ENCODE measurements around the gene MOV10L1.

The MOV10L1 gene

DNA sequence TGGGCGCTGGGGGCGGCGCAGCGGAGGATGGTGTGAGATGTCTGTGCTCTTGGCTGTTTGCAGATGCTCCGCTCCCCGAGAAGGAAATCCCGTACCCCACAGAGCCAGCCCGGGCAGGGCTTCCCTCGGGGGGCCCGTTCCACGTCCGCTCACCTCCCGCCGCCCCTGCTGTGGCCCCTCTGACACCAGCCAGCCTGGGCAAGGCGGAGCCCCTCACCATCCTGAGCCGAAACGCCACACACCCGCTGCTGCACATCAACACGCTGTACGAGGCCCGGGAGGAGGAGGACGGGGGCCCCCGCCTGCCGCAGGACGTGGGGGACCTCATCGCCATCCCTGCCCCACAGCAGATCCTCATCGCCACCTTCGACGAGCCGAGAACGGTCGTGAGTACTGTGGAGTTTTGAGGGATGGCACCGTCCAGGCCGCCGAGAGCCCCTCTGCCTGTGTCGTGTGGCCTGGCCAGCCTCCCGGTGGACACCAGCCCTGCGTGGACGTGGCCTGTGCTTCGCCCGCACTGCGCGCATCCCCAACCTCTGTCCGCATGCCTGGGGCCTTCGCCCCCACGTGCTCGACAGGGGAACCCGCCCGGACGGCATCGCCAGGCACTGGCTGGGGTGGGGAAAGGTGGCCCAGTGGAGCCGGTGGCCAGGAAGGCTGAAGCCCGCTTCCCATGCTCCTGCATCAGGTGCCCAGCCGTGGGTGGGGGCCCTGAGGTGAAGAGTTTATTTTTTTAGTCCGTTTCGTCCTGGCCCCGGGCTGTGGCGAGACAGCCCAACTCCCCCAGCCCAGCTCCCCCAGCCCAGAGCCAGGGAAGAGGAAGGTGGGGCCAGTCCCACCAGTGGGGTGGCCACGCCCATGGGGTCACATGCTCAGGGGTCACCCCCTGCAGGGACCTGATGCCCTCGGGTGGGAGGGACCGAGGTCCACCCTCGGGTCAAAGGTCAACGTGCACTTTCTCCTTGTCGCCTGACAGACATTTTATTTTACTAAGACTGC, 89.4 kb downstream of the MOV10L1 start:
- no peak for DNase-seq

DNA sequence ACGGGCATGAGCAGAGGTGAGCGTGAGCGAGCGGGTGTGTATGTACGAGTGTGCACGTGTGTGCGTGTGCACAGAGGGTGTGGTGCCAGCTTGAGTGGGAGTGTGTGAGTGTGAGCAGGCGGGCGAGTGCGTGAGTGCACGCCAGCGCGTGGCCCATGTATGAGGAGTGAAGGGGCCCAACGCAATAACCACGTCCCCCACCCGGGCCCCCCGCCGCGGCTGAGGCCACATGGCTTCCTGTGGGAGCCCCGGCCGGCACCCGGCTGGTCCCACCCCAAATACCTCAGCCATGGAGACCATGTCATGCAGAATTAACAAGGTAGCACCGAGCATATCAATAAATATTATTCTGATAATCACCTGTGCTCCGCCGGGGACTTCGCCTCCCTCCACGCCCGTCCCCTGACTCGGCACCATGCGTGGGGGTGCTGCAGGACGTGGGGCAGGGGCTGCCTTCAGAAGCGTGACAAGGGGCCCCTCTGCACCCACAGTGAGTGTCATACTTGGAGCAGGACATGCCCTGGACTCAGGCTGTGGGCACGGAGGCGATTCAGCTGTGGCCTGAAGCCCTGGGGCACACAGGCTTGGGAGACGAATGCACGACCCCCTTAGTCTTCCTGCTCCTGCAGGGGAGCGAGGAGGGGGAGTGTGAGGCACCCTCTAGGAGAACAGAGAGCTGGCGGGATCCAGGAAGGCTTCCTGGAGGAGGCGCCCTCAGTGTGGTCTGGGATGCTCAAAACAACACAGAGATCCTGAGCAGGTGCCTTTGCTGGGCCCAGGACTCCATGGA, 90.3 kb downstream of the MOV10L1 start:
- DNase-seq, result no peak

DNA sequence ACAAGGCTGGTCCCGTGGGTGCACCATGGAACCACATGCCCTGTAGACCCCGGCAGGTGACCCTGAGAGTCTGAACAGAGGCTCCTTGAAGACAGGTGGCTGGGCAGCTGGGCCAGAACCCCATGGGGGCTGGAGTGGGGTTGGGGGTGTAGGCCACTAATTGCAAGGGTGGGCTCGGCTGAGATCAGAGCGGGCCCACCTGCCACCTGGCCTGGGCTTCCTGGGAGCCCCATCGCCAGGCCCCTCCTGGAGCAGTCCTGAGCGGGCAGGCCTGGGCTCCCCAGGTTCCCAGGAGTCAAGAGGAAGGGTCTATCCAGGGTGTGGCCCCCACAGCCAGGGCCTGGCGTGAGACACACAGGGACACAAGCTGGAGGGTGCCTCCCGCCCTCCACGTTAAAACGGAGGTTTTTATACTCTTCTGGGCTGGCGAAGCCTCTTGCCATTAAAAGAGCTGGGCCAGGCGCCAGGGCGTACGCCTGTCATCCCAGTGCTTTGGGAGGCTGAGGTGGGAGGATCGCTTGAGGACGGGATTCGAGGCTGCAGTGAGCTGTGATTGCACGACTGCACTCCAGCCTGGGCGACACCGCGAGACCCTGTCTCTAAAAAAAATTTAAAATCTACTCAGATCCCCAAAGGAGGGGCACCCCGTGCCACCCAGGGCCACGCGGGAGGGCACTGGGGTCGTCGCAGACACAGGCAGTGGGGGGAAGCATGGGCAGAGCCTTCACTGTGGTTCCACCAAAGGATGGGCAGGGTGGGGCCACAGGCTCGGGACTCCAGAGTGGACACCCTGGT, 91.1 kb downstream of the MOV10L1 start:
- no peak for DNase-seq

DNA sequence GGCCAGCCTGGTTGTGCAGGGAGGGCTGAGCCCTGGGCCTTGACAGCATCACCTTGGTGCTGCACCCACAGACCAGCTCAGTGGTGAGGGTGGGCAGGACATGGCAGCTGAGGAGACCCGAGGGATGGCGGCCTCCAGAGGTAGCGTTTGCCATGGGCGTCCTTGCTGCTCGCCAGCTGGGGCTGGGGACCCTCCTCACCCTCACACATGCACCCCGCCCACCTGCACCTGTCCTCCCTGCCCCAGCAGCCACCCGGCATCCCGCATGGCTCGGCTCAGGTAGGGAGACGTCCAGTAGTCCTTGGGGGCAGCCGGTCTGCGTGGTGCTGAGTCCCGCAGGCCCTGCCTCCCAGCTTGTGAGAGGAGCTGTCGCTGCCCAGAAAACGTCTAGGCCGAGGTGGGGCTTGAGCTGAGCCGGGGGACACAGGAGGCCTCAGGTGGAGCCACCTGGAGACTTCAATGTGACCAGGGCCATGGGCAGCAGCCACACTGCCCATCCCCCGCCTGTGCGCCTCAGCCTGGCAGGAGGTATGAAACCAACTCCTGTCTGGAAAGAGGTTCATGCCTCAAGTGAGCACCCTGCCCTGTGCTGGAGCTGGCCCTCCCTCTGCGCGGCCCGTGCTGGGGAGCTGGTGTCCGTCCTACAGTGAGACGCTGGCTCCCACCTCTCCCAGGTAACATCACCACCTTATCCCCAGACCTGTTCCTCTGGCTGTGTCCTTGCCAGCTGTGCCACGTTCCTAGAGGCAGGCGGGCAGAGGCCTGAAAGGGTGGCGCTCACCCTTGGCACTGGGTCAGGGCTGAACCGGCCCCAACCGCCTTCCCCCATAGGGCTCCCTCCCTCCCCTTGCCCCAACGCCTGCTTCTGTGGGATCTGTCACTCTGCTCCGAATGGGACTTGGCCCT, 92.6 kb downstream of the MOV10L1 start:
- no peak for DNase-seq

DNA sequence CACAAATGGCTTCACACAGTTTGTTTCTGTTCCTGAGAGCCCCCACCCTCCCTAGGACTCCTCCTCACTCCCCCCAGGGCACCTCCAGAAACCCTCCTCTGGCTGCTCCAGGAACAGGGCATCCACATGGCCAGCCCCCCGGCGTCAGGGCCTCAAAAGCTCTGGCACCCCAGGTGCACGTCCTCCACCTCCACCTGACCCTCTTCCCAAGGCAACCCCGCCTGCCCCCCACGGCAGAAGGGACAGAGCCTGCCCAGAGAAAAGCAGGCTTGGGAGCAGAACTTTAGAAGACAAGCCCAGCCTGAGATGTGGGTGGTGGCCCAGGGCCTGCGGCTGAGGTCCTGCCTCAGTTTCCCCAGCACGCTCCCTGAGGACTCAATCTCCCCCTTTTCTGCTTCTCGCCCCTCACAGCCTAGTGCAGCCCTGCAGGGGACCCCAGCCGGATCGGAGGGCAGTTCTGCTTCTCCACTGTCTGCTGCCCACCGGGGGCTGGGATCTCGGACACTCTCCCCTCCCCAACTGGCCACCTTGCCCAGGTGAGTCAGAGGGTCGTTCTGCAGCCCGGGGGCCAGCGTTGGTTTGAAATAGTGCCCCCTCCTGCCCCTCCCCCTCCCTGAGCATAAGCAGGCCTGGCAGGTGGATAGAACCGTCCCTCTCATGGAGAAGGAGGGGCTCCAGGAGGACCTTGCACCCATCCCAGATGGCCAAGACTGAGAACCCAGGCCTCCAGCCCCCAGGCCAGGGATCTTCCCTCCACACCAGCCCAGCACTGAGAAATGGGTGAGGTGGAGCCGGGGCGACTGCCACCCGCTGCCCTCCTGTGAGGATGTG, 93.5 kb downstream of the MOV10L1 start:
- no peak for DNase-seq

DNA sequence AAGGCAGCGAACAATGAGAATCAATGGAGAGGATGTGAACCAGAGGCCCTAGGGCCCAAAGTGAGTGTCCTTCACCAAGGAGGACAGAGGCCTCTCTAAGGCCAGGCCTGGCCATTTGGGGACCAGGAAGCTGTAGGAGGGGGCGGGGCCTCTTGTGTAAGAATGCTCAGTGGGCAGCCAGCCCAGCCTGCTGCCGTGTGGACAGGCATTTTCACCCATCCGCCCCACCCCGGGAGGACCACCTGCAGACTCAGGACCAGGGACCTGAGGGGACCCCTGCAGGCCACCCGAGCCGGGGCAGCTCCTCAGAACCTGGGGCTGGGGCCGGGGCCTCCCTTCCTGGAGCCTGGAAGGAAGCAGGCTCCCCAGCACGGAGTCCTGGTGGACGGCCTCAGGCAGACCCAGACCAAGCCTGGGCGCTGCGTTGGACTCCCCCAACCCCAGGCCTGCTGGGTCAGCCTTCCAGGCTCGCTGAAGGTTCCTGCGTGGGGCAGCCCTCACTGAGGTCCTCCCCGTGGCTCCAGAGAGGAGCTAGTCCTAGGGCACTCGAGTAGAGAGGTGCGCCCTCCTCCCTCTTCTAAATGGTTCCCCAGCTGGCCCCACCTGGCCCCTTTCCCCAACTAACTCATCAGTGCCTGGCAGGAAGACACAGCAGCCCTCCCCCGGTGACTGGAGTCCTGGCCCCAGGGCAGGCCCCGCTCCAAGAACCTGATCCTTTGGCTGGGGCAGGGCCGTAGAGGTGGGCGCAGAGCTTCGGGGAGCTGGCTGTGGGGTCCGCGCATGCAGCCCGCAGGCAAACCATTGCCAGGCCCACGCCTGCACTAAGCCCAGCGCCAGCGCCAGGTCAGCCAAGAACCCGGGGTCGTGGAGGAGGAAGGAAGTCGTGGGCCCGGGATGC, 94.4 kb downstream of the MOV10L1 start:
- DNase-seq, result no peak

DNA sequence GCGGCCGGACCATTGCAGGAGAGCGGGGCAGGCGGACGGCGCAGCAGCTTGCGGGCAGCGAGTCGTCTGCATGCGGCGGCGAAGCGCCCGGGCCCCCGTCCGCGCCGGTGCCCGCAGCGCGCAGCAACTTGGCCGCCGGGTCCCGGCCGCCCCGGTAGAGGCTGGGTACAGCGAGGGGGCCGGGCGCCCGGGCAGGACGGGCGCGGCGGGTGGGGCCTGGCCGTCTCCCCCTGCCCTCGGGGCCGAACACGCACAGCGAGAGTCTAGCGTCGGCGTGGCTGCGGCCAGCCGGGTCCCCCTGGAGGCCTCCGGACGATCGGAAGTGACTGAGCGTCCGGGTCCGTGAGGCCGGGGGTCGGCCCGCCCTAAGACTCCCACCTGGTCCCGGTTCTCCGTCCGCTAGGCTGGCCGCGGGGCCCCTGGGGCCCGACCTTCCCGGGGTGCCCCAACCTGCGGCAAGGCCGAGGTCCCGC, 95.1 kb downstream of the MOV10L1 start:
- no peak for DNase-seq

DNA sequence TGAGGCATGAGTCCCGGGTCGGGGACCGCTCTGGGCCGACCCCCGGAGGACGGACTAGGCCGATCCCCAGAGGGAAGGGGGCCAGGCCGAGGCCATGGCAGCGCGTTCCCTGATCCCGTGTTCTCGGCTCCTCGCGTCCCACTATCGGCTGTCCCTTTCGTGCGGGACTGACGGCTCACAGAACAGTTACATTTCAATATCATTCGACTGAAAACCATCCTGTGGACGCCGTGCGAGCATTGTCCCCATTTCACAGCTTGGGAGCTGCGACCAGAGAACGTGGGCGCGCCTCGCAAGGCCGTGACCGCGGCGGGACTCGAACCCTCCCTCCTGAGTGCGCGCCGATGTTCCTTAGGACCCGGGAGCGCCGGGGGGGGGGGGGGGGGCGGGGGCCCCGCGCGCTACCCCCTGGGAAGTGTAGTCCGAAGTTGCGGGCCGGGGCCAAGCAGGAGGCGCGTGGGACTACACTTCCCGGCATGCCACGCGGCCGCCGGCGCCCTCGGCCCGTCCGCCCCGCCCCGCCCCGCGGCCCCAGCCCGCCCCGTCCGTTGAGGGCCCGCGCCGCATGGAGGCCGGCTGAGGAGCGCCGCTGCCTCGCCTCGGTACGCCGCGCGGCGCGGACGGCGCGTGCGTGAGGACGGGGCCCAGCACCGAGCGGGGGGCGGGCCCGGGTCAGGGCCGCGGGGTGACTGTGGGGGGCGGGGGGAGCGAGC, 95.7 kb downstream of the MOV10L1 start, which contains the start of gene TRABD:
Gene TRABD (plus strand): TSS at position 539 of the 713 bp plus-strand sequence. CDS start 7,148 bp downstream, outside the sequence.
- DNase-seq, result peak; percentile 90

DNA sequence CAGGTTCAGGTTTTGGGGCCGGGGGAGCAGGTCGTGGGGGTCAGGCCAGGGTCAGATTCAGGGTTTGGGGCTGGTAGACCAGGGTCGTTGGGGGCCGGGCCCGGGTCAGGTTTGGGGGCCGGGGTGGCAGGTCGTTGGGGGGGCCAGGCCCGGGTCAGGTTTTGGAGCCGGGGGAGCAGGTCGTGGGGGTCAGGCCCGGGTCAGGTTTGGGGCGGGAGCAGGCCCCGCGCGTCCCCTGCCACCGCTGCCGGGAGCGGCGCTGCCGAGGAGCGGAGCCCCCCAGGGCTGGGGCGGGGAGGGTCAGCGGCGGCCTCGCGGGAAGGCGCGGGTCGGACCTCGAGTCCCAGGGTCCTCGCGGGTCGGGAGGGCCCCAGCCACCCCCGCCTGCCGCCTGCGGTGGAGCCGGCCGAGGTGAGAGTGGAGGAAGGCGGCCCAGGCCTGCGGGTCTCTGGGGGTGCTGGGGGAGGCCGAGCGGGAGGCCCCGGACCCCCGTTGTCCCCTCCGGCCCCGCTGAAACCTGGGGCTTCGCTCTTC, 96.4 kb downstream of the MOV10L1 start:
- DNase-seq, result no peak

DNA sequence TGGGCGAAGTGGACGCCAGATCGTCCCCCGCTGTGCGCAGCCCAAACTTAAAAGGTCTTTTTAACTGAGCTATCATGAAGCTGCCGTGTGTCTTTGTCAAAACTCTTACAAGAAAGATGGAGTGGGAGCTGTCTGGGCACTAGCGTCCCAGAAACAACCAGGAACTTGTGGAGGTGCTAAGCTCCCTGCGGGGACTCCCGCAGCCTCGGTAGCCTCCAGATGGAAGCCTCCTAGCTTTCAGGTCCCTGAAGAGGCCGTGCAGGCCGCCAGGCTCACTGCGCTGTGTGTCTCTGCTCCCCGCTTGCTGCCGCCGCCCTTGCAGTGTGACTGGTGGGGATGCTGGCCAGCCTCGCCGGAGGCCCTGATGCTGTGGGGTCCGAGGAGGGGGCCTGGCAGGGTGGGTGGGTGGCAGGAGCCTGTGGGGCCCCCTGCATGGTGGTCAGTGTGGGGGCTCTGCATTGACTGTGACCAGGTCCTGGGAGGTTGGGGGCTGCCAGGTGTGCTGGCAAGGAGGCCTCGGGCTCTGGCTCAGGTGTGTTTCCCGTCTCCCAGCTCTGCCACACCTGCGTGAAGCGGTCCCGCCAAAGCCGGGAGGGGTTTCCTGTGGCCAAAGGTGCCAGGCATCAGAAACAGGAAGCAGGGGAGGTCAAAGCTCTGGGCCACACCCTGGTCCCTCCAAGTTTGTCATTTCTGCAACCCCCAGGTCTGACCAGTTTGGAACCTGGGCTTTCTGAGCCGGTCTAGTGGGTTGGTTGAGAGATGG, 97.1 kb downstream of the MOV10L1 start:
- DNase-seq, result peak; percentile 23

DNA sequence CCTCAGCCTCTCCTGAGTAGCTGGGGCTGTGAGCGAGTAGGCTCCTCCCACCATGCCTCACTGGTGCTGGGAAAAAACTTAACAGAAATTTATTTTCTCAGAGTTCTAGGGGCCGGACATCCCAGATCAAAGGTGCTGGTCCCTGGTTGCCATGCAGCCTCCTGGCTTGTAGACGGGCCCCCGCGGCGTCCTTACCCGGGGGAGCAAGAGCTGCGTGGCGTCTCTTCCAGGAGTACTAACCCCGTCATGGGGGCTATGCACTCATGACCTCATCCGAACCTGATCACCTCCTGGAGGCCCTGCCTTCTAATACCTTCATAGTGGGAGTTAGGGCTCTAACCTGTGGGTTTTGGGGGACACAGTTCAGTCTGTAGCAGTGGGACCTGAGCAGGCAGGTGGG, 98.5 kb downstream of the MOV10L1 start:
- DNase-seq, result no peak

DNA sequence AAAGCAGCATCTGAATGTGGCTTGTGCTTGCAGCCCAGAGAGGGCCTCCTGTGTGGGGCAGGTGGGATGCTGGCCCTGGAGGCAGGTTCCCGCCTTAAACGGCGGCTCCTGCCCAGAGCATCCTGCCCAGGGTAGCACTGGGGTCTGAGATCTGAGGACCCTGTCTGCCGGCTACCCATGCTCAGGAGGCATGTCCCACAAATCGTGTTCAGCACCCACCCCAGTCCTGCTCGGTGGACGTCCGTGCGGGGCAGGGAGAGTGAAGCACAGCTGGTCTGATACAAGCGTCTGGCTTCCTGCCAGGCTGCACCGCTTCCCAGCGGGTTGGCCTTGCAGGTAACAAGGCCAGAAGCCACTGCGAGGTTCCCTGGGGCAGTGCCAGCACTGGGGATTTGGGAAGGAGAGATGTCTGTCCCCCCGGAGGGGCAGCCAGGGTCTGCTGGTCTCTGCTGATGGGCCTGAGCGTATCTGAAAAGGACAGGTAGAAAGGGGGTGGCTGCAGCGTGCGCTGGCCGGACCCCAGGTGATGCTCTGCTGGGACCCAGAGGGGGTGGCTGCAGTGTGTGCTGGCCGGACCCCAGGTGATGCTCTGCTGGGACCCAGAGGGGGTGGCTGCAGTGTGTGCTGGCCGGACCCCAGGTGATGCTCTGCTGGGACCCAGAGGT, 99.5 kb downstream of the MOV10L1 start:
- DNase-seq, result no peak

DNA sequence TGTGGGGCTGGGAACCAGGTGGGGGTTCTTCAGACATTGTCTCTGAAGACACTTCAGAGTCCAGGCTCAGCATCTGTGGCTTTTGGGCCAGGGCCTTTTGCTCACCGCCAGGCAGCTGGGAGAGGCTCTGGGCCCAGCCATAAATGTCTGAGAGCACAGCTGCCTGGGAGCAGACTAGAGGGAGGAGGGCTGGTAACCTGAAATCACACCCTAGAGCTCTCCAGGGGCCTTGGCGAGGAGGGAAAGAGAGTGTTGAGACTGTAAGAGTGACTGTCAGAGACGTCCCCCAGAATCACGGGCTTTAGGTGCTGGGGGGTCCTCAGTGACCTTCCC, 100.0 kb downstream of the MOV10L1 start:
- no peak for DNase-seq

DNA sequence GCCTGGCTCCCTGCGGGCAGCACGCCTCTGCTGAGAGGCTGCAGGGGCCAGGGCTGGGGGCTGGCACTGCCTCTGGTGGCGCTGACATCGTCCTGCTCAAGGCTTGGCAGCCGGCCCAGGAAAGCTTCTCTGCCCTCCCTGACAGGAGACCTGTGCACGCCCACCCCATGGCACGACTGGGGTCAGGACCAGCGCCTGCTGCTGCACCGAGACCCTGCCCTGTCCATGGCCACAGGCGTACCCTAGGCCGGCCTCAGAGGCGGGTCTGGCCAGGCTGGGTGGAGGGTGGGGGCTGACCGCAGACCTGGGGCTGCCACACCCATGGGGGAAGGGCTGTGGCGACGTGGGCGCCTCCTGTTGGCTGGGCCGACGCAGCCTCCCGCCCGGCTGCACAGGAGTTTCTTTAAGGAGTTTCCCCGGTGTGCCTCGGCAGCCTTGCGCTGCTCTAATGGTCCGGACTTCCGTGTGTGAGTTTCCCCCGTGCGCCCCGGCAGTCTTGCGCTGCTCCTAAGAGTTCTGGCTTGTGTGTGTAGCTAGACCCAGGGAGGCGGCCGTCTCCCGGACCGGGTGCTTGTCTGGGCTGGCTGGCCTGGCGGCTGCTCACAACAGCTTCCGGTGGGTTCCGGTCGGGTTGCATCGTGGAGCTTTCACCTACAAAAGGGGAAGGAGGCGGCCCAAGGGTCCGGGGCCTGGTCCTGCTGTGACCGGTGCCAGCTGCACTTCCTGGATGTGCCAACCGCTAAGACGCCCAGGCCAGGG, 100.6 kb downstream of the MOV10L1 start:
- no peak for DNase-seq

DNA sequence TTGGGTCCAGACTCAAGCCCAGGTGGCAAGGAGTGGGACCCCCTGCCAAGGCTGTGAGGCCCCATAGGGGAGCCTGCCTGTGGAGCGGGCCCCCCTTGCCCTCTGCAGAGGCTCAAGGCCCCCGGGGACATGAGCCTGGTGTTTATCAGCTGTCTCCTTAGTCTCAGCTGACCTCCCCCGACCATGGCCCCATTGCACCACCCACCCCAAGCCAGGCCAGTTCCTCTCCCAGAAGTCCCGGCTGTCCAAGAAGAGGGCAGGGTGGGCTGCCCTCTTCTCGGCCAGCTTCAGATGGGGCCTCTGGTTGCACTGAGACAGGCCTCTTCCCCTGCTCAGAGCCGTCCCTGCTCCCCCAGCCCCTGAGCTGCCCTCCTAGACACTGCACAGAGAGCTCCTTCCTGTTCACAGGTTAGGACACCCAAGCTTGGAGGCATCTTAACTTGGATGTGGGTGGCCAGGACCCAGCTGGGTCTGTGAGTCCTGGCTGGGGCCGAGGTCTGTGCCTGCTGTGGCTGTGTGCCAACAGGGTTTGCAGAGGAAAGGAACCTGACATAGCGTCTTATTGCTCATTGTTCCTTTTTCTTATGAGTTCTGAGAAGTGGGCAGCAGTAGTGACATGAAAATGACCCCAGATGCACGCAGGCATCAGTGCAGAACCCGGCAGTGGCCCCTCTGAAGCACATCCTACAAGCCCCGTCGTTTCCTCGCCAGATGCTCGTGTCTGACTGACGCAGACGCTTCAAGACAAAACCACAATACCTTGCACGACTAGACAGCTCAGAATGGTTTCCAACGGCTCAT, 101.3 kb downstream of the MOV10L1 start:
- no peak for DNase-seq
